ENCODE results near the gene LDLR. TPM values are rescaled to one million over a fixed set of nuclear protein-coding genes. Genes with fewer than 3 reads are reported as not detected.
"Not testable (repeated sequence)": the region's sequence is repeated elsewhere in the genome, so short reads cannot be mapped to it uniquely, and the experiment has no call there.

Gene LDLR
- total RNA-seq, 1 donor from 2014 or later: 39.3 TPM

DNA sequence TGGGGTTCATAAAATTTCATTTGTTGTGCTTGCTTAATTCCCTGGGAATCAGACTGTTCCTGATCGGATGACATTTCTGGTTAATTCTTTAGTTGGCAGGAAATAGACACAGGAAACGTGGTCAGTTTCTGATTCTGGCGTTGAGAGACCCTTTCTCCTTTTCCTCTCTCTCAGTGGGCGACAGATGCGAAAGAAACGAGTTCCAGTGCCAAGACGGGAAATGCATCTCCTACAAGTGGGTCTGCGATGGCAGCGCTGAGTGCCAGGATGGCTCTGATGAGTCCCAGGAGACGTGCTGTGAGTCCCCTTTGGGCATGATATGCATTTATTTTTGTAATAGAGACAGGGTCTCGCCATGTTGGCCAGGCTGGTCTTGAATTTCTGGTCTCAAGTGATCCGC lies 10.8 kb downstream of the LDLR start:
- Histone ChIP-seq H3K27me3 (no peaks in the 10 kb centered on the region), H3K9me3 (ENCODE audit: low read depth) (no peaks in the 10 kb centered on the region), H3F3A (ENCODE audit: low read depth) (peaks cover 16% of the 10 kb centered on the region), H3K36me3 (peaks cover 15% of the 10 kb centered on the region), H3K4me3 (no peak overlapping the region), H3K79me2 (ENCODE audit: low read depth) (peaks cover 98% of the 10 kb centered on the region), H3K4me2 (no peak overlapping the region), H2AFZ (replicated peaks) (no peak overlapping the region), H3K27ac (no peak overlapping the region), H4K20me1 (ENCODE audit: low read depth) (peaks cover 91% of the 10 kb centered on the region), H3K4me1 (no peaks in the 10 kb centered on the region), H3K9ac (no peak overlapping the region)
- peaks cover 9% of the 10 kb centered on the region for H3K27me3 Mint-ChIP-seq (ENCODE audit: insufficient read depth, low read depth)
- no peak for DNase-seq (ENCODE audit: low spot score)
- no peaks in the 10 kb centered on the region for H3K9me3 Mint-ChIP-seq
- peak overlapping the region; percentile 2 for H3K27ac Mint-ChIP-seq
- TF ChIP-seq EZH2 (IDR thresholded peaks at IDR 0.05): no peak
- TF ChIP-seq, protein P1, sequence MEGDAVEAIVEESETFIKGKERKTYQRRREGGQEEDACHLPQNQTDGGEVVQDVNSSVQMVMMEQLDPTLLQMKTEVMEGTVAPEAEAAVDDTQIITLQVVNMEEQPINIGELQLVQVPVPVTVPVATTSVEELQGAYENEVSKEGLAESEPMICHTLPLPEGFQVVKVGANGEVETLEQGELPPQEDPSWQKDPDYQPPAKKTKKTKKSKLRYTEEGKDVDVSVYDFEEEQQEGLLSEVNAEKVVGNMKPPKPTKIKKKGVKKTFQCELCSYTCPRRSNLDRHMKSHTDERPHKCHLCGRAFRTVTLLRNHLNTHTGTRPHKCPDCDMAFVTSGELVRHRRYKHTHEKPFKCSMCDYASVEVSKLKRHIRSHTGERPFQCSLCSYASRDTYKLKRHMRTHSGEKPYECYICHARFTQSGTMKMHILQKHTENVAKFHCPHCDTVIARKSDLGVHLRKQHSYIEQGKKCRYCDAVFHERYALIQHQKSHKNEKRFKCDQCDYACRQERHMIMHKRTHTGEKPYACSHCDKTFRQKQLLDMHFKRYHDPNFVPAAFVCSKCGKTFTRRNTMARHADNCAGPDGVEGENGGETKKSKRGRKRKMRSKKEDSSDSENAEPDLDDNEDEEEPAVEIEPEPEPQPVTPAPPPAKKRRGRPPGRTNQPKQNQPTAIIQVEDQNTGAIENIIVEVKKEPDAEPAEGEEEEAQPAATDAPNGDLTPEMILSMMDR (IDR thresholded peaks at IDR 0.05): no peak
- no peak for TF ChIP-seq EZH2phosphoT487 (IDR thresholded peaks at IDR 0.05)
- peaks cover 39% of the 10 kb centered on the region for H3K36me3 Mint-ChIP-seq
- H3K4me3 Mint-ChIP-seq: peak overlapping the region; percentile 44
- H3K4me1 Mint-ChIP-seq: peaks cover 7% of the 10 kb centered on the region

DNA sequence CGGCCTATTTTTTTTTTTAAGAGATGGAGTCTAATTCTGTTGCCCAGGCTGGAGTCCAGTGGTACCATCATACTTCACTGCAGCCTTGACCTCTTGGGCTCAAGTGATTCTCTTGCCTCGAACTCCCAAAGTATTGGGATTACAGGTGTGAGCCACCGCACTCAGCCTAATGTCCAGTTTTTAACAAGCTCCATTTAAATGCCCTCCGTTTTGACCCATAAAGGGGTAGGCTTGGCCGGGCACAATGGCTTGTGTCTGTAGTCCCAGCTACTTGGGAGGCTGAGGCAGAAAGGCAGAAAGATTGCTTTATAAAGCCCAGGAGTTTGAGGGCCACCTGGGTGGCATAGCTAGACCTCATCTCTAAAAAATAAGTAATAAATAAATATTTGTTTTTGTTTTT lies 11.8 kb downstream of the LDLR start:
- Histone ChIP-seq H2AFZ (replicated peaks) (no peak overlapping the region), H3K4me2 (no peak overlapping the region), H4K20me1 (ENCODE audit: low read depth) (peaks cover 89% of the 10 kb centered on the region), H3K9me3 (ENCODE audit: low read depth) (no peaks in the 10 kb centered on the region), H3K27ac (no peak overlapping the region), H3K4me1 (no peaks in the 10 kb centered on the region), H3K27me3 (no peaks in the 10 kb centered on the region), H3F3A (ENCODE audit: low read depth) (peaks cover 19% of the 10 kb centered on the region), H3K9ac (no peak overlapping the region), H3K4me3 (no peak overlapping the region), H3K36me3 (peaks cover 15% of the 10 kb centered on the region), H3K79me2 (ENCODE audit: low read depth) (peaks cover 96% of the 10 kb centered on the region)
- H3K36me3 Mint-ChIP-seq: peaks cover 35% of the 10 kb centered on the region
- H3K27me3 Mint-ChIP-seq (ENCODE audit: insufficient read depth, low read depth): peaks cover 7% of the 10 kb centered on the region
- no peak for TF ChIP-seq EZH2 (IDR thresholded peaks at IDR 0.05)
- TF ChIP-seq, protein P1 (IDR thresholded peaks at IDR 0.05): no peak
- TF ChIP-seq EZH2phosphoT487 (IDR thresholded peaks at IDR 0.05): no peak
- H3K4me3 Mint-ChIP-seq: no peak overlapping the region
- no peaks in the 10 kb centered on the region for H3K9me3 Mint-ChIP-seq
- H3K27ac Mint-ChIP-seq: no peak overlapping the region
- H3K4me1 Mint-ChIP-seq: peaks cover 5% of the 10 kb centered on the region
- no peak for DNase-seq (ENCODE audit: low spot score)

GRCh38 chr19:11102944-11103343 lies 13.7 kb downstream of the LDLR start:
- peaks cover 19% of the 10 kb centered on the region for H3F3A ChIP-seq (ENCODE audit: low read depth)
- no peak for TF ChIP-seq EZH2 (IDR thresholded peaks at IDR 0.05)
- TF ChIP-seq EZH2phosphoT487 (IDR thresholded peaks at IDR 0.05): no peak
- TF ChIP-seq, protein P1 (IDR thresholded peaks at IDR 0.05): no peak
- no peak overlapping the region for H2AFZ ChIP-seq (replicated peaks)
- H3K9ac ChIP-seq: no peak overlapping the region
- Mint-ChIP-seq H3K36me3 (peaks cover 36% of the 10 kb centered on the region), H3K4me3 (no peak overlapping the region), H3K9me3 (no peaks in the 10 kb centered on the region), H3K27ac (no peak overlapping the region), H3K27me3 (ENCODE audit: insufficient read depth, low read depth) (peaks cover 3% of the 10 kb centered on the region), H3K4me1 (no peaks in the 10 kb centered on the region)
- H3K79me2 ChIP-seq (ENCODE audit: low read depth): peaks cover 77% of the 10 kb centered on the region
- H3K4me1 ChIP-seq: no peaks in the 10 kb centered on the region
- peaks cover 15% of the 10 kb centered on the region for H3K36me3 ChIP-seq
- no peaks in the 10 kb centered on the region for H3K9me3 ChIP-seq (ENCODE audit: low read depth)
- peaks cover 76% of the 10 kb centered on the region for H4K20me1 ChIP-seq (ENCODE audit: low read depth)
- H3K4me3 ChIP-seq: no peak overlapping the region
- H3K27me3 ChIP-seq: no peaks in the 10 kb centered on the region
- no peak overlapping the region for H3K27ac ChIP-seq
- H3K4me2 ChIP-seq: no peak overlapping the region
- no peak for DNase-seq (ENCODE audit: low spot score)

DNA sequence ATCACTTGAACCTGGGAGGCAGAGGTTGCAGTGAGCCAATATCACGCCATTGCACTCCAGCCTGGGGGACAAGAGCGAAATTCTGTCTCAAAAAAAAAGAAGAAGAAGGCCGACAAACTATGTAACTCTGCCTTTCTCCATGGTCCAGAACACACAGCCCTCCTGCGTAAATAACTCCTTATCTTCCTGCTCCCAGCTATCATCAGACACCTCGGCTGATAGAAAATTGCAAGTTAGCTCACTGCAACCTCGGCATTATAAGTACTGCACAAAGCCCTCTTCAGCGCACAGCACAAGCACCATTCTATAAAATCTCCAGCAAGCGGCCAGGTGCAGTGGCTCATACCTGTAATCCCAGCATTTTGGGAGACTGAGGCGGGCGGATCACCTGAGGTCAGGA lies 14.4 kb downstream of the LDLR start:
- not testable (repeated sequence) for H3K27me3 ChIP-seq; H3K9me3 Mint-ChIP-seq; DNase-seq (ENCODE audit: low spot score); H3K27ac Mint-ChIP-seq; H3K4me3 Mint-ChIP-seq; H3K4me1 Mint-ChIP-seq; H2AFZ ChIP-seq (replicated peaks); H3K27ac ChIP-seq; H3K4me3 ChIP-seq; H3K4me2 ChIP-seq; H3K4me1 ChIP-seq; H3K9ac ChIP-seq; H3K9me3 ChIP-seq (ENCODE audit: low read depth); H3K27me3 Mint-ChIP-seq (ENCODE audit: insufficient read depth, low read depth)
- H3K79me2 ChIP-seq (ENCODE audit: low read depth): peaks cover 70% of the 10 kb centered on the region
- peaks cover 24% of the 10 kb centered on the region for H3F3A ChIP-seq (ENCODE audit: low read depth)
- H3K36me3 ChIP-seq: peaks cover 11% of the 10 kb centered on the region
- H3K36me3 Mint-ChIP-seq: peaks cover 35% of the 10 kb centered on the region
- H4K20me1 ChIP-seq (ENCODE audit: low read depth): peaks cover 74% of the 10 kb centered on the region
